GM12878 (cell line): ENCODE measurements around the gene LGALS3BP. TPM values are rescaled to one million over a fixed set of nuclear protein-coding genes. Genes with fewer than 3 reads are reported as not detected.

Experiments
- ATAC-seq: fragments of 200-7000 bp; cut with Tn5 transposase; 3 replicates; pipeline ENCODE4 v1.9.1; 2020; ENCODE audit warnings: mild to moderate bottlenecking, moderate library complexity
- BruUV-seq: library from RNA; stranded (reverse); fragments of 400-500 nt; replicated peaks from 2 replicates; lab custom pipeline; 2021; lab: Mats Ljungman, UMichigan
- CTCF ChIA-PET: fragments of 300-600 bp; sonication (Branson Sonifier 250); formaldehyde crosslinking; extraction: SDS; loops from one replicate; lab custom pipeline; 2021; ENCODE audit warnings: inconsistent platforms; lab: Yijun Ruan, JAX
- POLR2A ChIA-PET: fragments of 350-600 bp; formaldehyde crosslinking; extraction: SDS; loops from one replicate; lab custom pipeline; 2021; ENCODE audit warnings: inconsistent platforms; lab: Charles Lee
- RAD21 ChIA-PET: fragments of 300-600 bp; sonication (Branson Sonifier 250); formaldehyde crosslinking; loops from one replicate; lab custom pipeline; 2023; ENCODE audit warnings: antibody characterized with exemption; ENCODE audit not compliant: unreplicated experiment; lab: Charles Lee
- SMC1A ChIA-PET: fragments of 300-600 bp; sonication (Branson Sonifier 250); formaldehyde crosslinking; loops from one replicate; lab custom pipeline; 2023; ENCODE audit not compliant: unreplicated experiment, uncharacterized antibody; lab: Charles Lee
- DNase-seq: peaks from one replicate; pipeline ENCODE4 v3.0.0-alpha.2; 2011; ENCODE audit warnings: low read depth, low spot score
- FAIRE-seq: peaks from 3 replicates; lab custom pipeline; 2011; peaks lifted over from hg19 to GRCh38; lab: Jason Lieb, UNC
- H2AFZ ChIP-seq: 2 replicates; pipeline ENCODE4 v1.6.0; 2011; ENCODE audit warnings: low read depth, low read length, control low read depth; ENCODE audit not compliant: control insufficient read depth
- H3K27ac ChIP-seq: 2 replicates; pipeline ENCODE4 v1.5.1; 2011; ENCODE audit warnings: control low read depth; ENCODE audit not compliant: control insufficient read depth, insufficient read depth
- H3K27me3 ChIP-seq, 2 experiments: replicated peaks in 1 of 2; 2 replicates each; pipeline versions ENCODE4 v1.6.0 to v1.6.1; 2011; ENCODE audit warnings: low read length in 1 of 2; ENCODE audit not compliant: control insufficient read depth in 2 of 2, insufficient read depth in 2 of 2
- H3K36me3 ChIP-seq, 2 experiments: 2 replicates each; pipeline ENCODE4 v1.5.1; 2011; ENCODE audit warnings: low read length in 1 of 2; ENCODE audit not compliant: control insufficient read depth in 2 of 2, insufficient read depth in 2 of 2
- H3K4me1 ChIP-seq: 2 replicates; pipeline ENCODE4 v1.6.1; 2011; ENCODE audit warnings: mild to moderate bottlenecking, low read length, moderate library complexity, mixed read lengths; ENCODE audit not compliant: control insufficient read depth, insufficient read depth
- H3K4me2 ChIP-seq: 2 replicates; pipeline ENCODE4 v1.6.0; 2011; ENCODE audit warnings: control low read depth; ENCODE audit not compliant: control insufficient read depth, insufficient read depth
- H3K4me3 ChIP-seq: fragments of 200-600 bp; sonication (generic); 2 replicates; pipeline ENCODE4 v1.5.1; 2016
- H3K79me2 ChIP-seq: 2 replicates; pipeline ENCODE4 v1.6.0; 2011; ENCODE audit warnings: low read length; ENCODE audit not compliant: control insufficient read depth, insufficient read depth
- H3K9ac ChIP-seq: 2 replicates; pipeline ENCODE4 v1.8.0; 2011; ENCODE audit warnings: low read length, control low read depth, mixed read lengths; ENCODE audit not compliant: control insufficient read depth, insufficient read depth
- H3K9me3 ChIP-seq: replicated peaks from 3 replicates; pipeline ENCODE4 v1.5.1; 2011; ENCODE audit warnings: mild to moderate bottlenecking, low read length; ENCODE audit not compliant: control insufficient read depth, insufficient read depth
- H4K20me1 ChIP-seq: 2 replicates; pipeline ENCODE4 v1.6.0; 2011; ENCODE audit not compliant: control insufficient read depth, insufficient read depth
- BCLAF1 ChIP-seq: fragments of 450-650 bp; IDR thresholded peaks from 2 replicates; pipeline ENCODE4 v1.6.1; 2017; ENCODE audit warnings: antibody characterized with exemption, mild to moderate bottlenecking, moderate library complexity
- CUX1 ChIP-seq: IDR thresholded peaks from 2 replicates; pipeline ENCODE4 v1.6.1; 2012; ENCODE audit warnings: improper control_type of control experiment, low read depth, low read length; ENCODE audit not compliant: insufficient replicate concordance
- HDAC6 ChIP-seq: fragments of 200-600 bp; sonication (generic); IDR thresholded peaks from one replicate; pipeline ENCODE4 v1.8.0; 2017; ENCODE audit warnings: antibody characterized with exemption; ENCODE audit not compliant: unreplicated experiment
- HSF1 ChIP-seq: fragments of 150-350 bp; IDR thresholded peaks from 2 replicates; pipeline ENCODE4 v1.6.1; 2014; ENCODE audit warnings: mild to moderate bottlenecking, low read depth, low read length
- POLR2A ChIP-seq: IDR thresholded peaks from 2 replicates; pipeline ENCODE4 v1.6.1; 2011; ENCODE audit warnings: low read depth, mild to moderate bottlenecking, low read length
- POLR2AphosphoS5 ChIP-seq: IDR thresholded peaks from 2 replicates; pipeline ENCODE4 v1.6.1; 2011; ENCODE audit warnings: mild to moderate bottlenecking, low read length, inconsistent platforms
- RCOR1 ChIP-seq: conservative IDR thresholded peaks from 2 replicates; pipeline ENCODE4 v1.6.1; 2012; ENCODE audit warnings: low read depth, low read length, improper control_type of control experiment
- RFX5 ChIP-seq: IDR thresholded peaks from 2 replicates; pipeline ENCODE4 v1.6.1; 2011; ENCODE audit warnings: low read depth, low read length, improper control_type of control experiment
- TAF1 ChIP-seq: IDR thresholded peaks from 2 replicates; pipeline ENCODE4 v1.6.1; 2011; ENCODE audit warnings: mild to moderate bottlenecking, low read depth, low read length, borderline replicate concordance
- ZNF217 ChIP-seq: fragments of 450-650 bp; IDR thresholded peaks from 2 replicates; pipeline ENCODE4 v1.6.1; 2017; ENCODE audit warnings: antibody characterized with exemption, mild to moderate bottlenecking
- WGBS: methylation state at CpG from one replicate; pipeline ENCODE4 v1.1.6; 2016; ENCODE audit warnings: low lambda C conversion rate; ENCODE audit not compliant: insufficient replicate concordance, insufficient coverage; ENCODE audit errors: missing lambda C conversion rate; 5-methylcytosine and 5-hydroxymethylcytosine counted together
- in situ Hi-C: fragments of 300-500 bp; cut with MboI; formaldehyde crosslinking; loops from 9 replicates; pipeline ENCODE4 v1.14.3; 2018; ENCODE audit warnings: mixed read lengths
- intact Hi-C: fragments of 100-400 bp; cut with micrococcal nuclease; formaldehyde crosslinking; loops from one replicate; pipeline ENCODE4 v1.14.2; 2022; ENCODE audit not compliant: unreplicated experiment
- polyA plus RNA-seq, 11 experiments: library from polyadenylated mRNA; depleted of rRNA in 4 of 11; unstranded in 6 of 11; stranded (reverse) in 5 of 11; fragments of >200 nt; fragmentation: Nextera tagmentation in 4 of 11; fragmentation: Illumina TruSeq in 1 of 11; extraction: Ambion mirVana in 4 of 11; extraction: Trizol in 1 of 11; gene quantifications; 1 replicate in 1 of 11; 2 replicates in 10 of 11; pipeline versions ENCODE4 v1.2.1 to v1.2.3, GENCODE V29; 2011 to 2016; ENCODE audit warnings: inconsistent platforms in 2 of 11, missing spikeins in 2 of 11, low read depth in 1 of 11
- total RNA-seq, 4 experiments: library from RNA; depleted of rRNA in 3 of 4; stranded (reverse); fragments of >200 nt in 3 of 4; fragmentation: Illumina TruSeq in 1 of 4; extraction: Trizol in 1 of 4; gene quantifications; 2 replicates each; pipeline versions ENCODE4 v1.2.1 to v1.2.3, GENCODE V29; 2013 to 2021
- TF ChIP-seq, protein P1 (sequence below): fragments of 450-650 bp; IDR thresholded peaks from 2 replicates; pipeline ENCODE4 v1.6.1; 2018; ENCODE audit warnings: borderline replicate concordance, mild to moderate bottlenecking; ENCODE audit not compliant: partially characterized antibody

Gene LGALS3BP
- total and polyA plus RNA-seq, 10 of the 15 experiments (the other 5 are each of a cell fraction or from before 2014, with no cell fraction given) = 0.52 to 5.2 (median 1.9) TPM

DNA sequence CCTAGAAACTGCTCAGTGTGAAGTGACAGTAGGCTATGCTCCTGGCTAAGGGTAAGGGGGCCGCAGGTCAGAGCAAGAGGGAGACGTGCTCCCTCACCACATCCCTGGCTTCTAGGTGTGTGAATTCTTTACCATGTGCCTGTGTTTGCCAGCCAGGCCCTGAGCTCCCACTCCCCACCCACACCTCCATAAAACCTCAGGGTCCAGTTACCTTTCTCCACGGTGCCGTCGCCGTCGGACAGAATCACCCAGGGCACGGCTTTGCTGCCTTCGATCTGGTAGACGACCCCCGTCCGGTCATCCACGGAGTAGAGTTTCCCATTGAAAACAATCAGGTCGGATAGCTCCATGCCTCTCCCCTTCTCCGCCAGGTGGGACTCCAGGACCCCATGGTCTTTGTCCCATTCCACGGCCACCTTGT lies 17.1 kb upstream of the LGALS3BP start:
- in situ Hi-C loops (no loop called here), intact Hi-C loops (no loop called here)
- peaks cover 13 to 22% of the 10 kb centered on the region in 2 experiments for H3K36me3 ChIP-seq
- no TSS peak for BruUV-seq
- H3K27ac ChIP-seq = no peak overlapping the region
- peaks cover 5% of the 10 kb centered on the region; the same call in 1 of the 2 replicates for H4K20me1 ChIP-seq
- ChIA-PET CTCF (no interaction called here), POLR2A (no interaction called here), RAD21 (no interaction called here), SMC1A (no interaction called here)
- WGBS = 98% methylated on average over 16 of the region's 16 CpGs
- FAIRE-seq (no peak), DNase-seq (no peak), ATAC-seq (no peak)
- H3K79me2 ChIP-seq = no peaks in the 10 kb centered on the region; the same call in 1 of the 2 replicates
- no peaks in the 10 kb centered on the region for H3K4me1 ChIP-seq
- H3K4me3 ChIP-seq = no peak overlapping the region
- H3K9me3 ChIP-seq = no peaks in the 10 kb centered on the region; the same call in 2 of the 3 replicates
- H3K9ac ChIP-seq = no peak overlapping the region
- no peaks in the 10 kb centered on the region for H3K27me3 ChIP-seq
- H2AFZ ChIP-seq = no peak overlapping the region
- H3K4me2 ChIP-seq = no peak overlapping the region
- TF ChIP-seq POLR2A (no peak), RCOR1 (no peak), BCLAF1 (no peak), TAF1 (no peak), ZNF217 (no peak), HSF1 (no peak), POLR2AphosphoS5 (no peak), CUX1 (no peak), HDAC6 (no peak), RFX5 (no peak)
- TF ChIP-seq, protein P1, sequence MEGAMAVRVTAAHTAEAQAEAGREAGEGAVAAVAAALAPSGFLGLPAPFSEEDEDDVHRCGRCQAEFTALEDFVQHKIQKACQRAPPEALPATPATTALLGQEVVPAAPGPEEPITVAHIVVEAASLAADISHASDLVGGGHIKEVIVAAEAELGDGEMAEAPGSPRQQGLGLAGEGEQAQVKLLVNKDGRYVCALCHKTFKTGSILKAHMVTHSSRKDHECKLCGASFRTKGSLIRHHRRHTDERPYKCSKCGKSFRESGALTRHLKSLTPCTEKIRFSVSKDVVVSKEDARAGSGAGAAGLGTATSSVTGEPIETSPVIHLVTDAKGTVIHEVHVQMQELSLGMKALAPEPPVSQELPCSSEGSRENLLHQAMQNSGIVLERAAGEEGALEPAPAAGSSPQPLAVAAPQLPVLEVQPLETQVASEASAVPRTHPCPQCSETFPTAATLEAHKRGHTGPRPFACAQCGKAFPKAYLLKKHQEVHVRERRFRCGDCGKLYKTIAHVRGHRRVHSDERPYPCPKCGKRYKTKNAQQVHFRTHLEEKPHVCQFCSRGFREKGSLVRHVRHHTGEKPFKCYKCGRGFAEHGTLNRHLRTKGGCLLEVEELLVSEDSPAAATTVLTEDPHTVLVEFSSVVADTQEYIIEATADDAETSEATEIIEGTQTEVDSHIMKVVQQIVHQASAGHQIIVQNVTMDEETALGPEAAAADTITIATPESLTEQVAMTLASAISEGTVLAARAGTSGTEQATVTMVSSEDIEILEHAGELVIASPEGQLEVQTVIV = no peak
